Measurements from ENCODE around the gene IRS2.
A peak's percentile ranks its signal among the peaks of the same experiment; 100 is the strongest.

Gene IRS2

GRCh38 chr13:109727251-109727650, 59.1 kb downstream of the IRS2 start:
- Mint-ChIP-seq H3K27ac (peak overlapping the region in 1 of 3 experiments; percentile 14), H3K27me3 (ENCODE audit: low read depth) (peaks cover 9% of the 10 kb centered on the region), H3K36me3 (ENCODE audit: low read depth) (no peaks in the 10 kb centered on the region), H3K4me1 (peaks cover 29% of the 10 kb centered on the region), H3K4me3 (no peak overlapping the region), H3K9me3 (no peaks in the 10 kb centered on the region)
- TF ChIP-seq CTCF (IDR thresholded peaks at IDR 0.05; ENCODE audit: unreplicated experiment in 3 of 3), result no peak

DNA sequence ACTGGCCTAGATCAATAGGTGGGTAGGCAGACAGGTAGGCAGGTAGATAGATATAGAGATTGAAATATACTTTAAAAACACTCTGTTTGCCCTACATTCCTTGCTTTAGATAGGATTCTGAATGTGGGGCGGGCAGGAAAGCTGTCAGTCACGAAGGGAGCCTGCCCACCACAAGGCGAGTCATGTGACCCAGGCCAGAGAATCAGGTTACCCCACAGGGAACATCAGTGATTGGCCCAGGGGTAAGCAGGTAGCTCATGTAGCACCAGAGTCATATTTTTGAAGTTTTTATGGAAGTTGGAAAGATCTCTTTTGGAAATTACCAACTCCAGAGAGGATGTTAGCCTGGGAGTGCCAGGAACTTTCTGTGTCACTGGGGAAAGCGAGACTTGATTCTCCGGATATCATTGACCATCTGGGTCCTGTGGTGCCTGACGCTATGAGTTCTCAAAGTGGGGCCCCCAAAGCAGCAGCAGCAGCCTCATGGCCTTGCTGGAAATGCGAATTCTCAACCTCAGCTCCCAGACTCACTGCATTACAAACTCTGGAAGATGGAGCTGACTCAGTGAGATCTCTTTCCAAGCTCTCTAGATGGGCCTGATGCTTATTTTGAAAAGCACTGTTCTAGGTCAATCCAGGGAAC, 60.3 kb downstream of the IRS2 start:
- TF ChIP-seq CTCF (IDR thresholded peaks at IDR 0.05; ENCODE audit: unreplicated experiment in 3 of 3), result no peak
- H3K27ac Mint-ChIP-seq, result no peak overlapping the region
- no peaks in the 10 kb centered on the region for H3K36me3 Mint-ChIP-seq (ENCODE audit: low read depth)
- H3K4me1 Mint-ChIP-seq, result peaks cover 29% of the 10 kb centered on the region
- H3K9me3 Mint-ChIP-seq, result no peaks in the 10 kb centered on the region
- H3K4me3 Mint-ChIP-seq, result no peak overlapping the region
- H3K27me3 Mint-ChIP-seq (ENCODE audit: low read depth), result peaks cover 9% of the 10 kb centered on the region

GRCh38 chr13:109725297-109725696, 61.1 kb downstream of the IRS2 start:
- peaks cover 29% of the 10 kb centered on the region for H3K4me1 Mint-ChIP-seq
- no peak overlapping the region for H3K27ac Mint-ChIP-seq
- no peaks in the 10 kb centered on the region for H3K36me3 Mint-ChIP-seq (ENCODE audit: low read depth)
- peaks cover 9% of the 10 kb centered on the region for H3K27me3 Mint-ChIP-seq (ENCODE audit: low read depth)
- H3K4me3 Mint-ChIP-seq, result no peak overlapping the region
- no peaks in the 10 kb centered on the region for H3K9me3 Mint-ChIP-seq
- no peak for TF ChIP-seq CTCF (IDR thresholded peaks at IDR 0.05; ENCODE audit: unreplicated experiment in 3 of 3)

- no peaks in the 10 kb centered on the region for H3K9me3 Mint-ChIP-seq
- H3K27me3 Mint-ChIP-seq (ENCODE audit: low read depth), result peaks cover 7% of the 10 kb centered on the region
- H3K4me1 Mint-ChIP-seq, result peaks cover 26% of the 10 kb centered on the region
- no peak overlapping the region for H3K27ac Mint-ChIP-seq
- no peaks in the 10 kb centered on the region for H3K36me3 Mint-ChIP-seq (ENCODE audit: low read depth)
- H3K4me3 Mint-ChIP-seq, result no peak overlapping the region
- TF ChIP-seq CTCF (IDR thresholded peaks at IDR 0.05; ENCODE audit: unreplicated experiment in 3 of 3), result no peak
Observed at GRCh38 chr13:109724603-109725002, 61.8 kb downstream of the IRS2 start.

- Mint-ChIP-seq H3K4me1 (peaks cover 12% of the 10 kb centered on the region), H3K4me3 (no peak overlapping the region), H3K9me3 (no peaks in the 10 kb centered on the region), H3K36me3 (ENCODE audit: low read depth) (no peaks in the 10 kb centered on the region), H3K27me3 (ENCODE audit: low read depth) (no peaks in the 10 kb centered on the region), H3K27ac (no peak overlapping the region)
- TF ChIP-seq CTCF (IDR thresholded peaks at IDR 0.05; ENCODE audit: unreplicated experiment in 3 of 3), result no peak
Observed at GRCh38 chr13:109723046-109723445, 63.3 kb downstream of the IRS2 start.

- no peak for TF ChIP-seq CTCF (IDR thresholded peaks at IDR 0.05; ENCODE audit: unreplicated experiment in 3 of 3)
- H3K27ac Mint-ChIP-seq, result no peak overlapping the region
- no peaks in the 10 kb centered on the region for H3K9me3 Mint-ChIP-seq
- peaks cover 5% of the 10 kb centered on the region for H3K4me1 Mint-ChIP-seq
- peaks cover 3% of the 10 kb centered on the region for H3K27me3 Mint-ChIP-seq (ENCODE audit: low read depth)
- H3K36me3 Mint-ChIP-seq (ENCODE audit: low read depth), result no peaks in the 10 kb centered on the region
- H3K4me3 Mint-ChIP-seq, result no peak overlapping the region
Observed at GRCh38 chr13:109722068-109722467, 64.3 kb downstream of the IRS2 start.
